CD4-positive, alpha-beta T cell (primary cell): ENCODE measurements around the gene ROM1. TPM values are rescaled to one million over a fixed set of nuclear protein-coding genes. Genes with fewer than 3 reads are reported as not detected.
"Not testable (repeated sequence)": the region's sequence is repeated elsewhere in the genome, so short reads cannot be mapped to it uniquely, and the experiment has no call there.

Experiments
- ATAC-seq: fragments of 200-7000 bp; cut with Tn5 transposase; one replicate; pipeline ENCODE4 v1.10.0; 2022; ENCODE audit warnings: mild to moderate bottlenecking; ENCODE audit not compliant: poor library complexity
- CTCF ChIA-PET: fragments of 350-600 bp; sonication (Branson Sonifier 250); formaldehyde crosslinking; loops from one replicate; lab custom pipeline; 2021; ENCODE audit warnings: antibody characterized with exemption, inconsistent platforms; lab: Charles Lee
- POLR2A ChIA-PET: fragments of 350-600 bp; sonication (Branson Sonifier 250); formaldehyde crosslinking; loops from one replicate; lab custom pipeline; 2021; ENCODE audit warnings: antibody characterized with exemption, inconsistent platforms; lab: Charles Lee
- DNase-seq, 14 experiments: peaks; one replicate each; pipeline ENCODE4 v3.0.0-alpha.2; 2013 to 2020; ENCODE audit warnings: mixed read lengths in 2 of 14
- H3K27ac ChIP-seq, 2 donors: one replicate each; pipeline versions ENCODE4 v1.5.1 to v1.7.0; 2013; ENCODE audit warnings: low read length in 2 of 2, low read depth in 1 of 2, mild to moderate bottlenecking in 1 of 2
- H3K27me3 ChIP-seq, 2 experiments: 1 replicate in 1 of 2; 2 replicates in 1 of 2; pipeline versions ENCODE4 v1.6.1 to v1.7.0; 2013; ENCODE audit warnings: low read length in 2 of 2, control low read depth in 1 of 2, mild to moderate bottlenecking in 1 of 2, moderate library complexity in 1 of 2; ENCODE audit not compliant: insufficient read depth in 2 of 2, control insufficient read depth in 1 of 2
- H3K36me3 ChIP-seq: one replicate; pipeline ENCODE4 v1.6.1; 2013; ENCODE audit warnings: low read length, control low read depth; ENCODE audit not compliant: insufficient read depth
- H3K4me1 ChIP-seq: one replicate; pipeline ENCODE4 v1.6.1; 2013; ENCODE audit warnings: low read length, control low read depth; ENCODE audit not compliant: insufficient read depth
- H3K4me3 ChIP-seq: one replicate; pipeline ENCODE4 v1.5.1; 2013; ENCODE audit warnings: mild to moderate bottlenecking, low read length, moderate library complexity
- H3K9me3 ChIP-seq, 2 experiments: 1 replicate in 1 of 2; 2 replicates in 1 of 2; pipeline versions ENCODE4 v1.6.1 to v1.7.0; 2013; ENCODE audit warnings: low read length in 2 of 2, mild to moderate bottlenecking in 2 of 2, control low read depth in 1 of 2, moderate library complexity in 1 of 2; ENCODE audit not compliant: control insufficient read depth in 1 of 2, insufficient read depth in 1 of 2
- H3K27ac Mint-ChIP-seq: one replicate; pipeline ENCODE4 v1.8.0; 2020; ENCODE audit warnings: mixed read lengths
- H3K27me3 Mint-ChIP-seq: one replicate; pipeline ENCODE4 v1.8.0; 2021; ENCODE audit warnings: mixed read lengths
- H3K36me3 Mint-ChIP-seq: one replicate; pipeline ENCODE4 v1.8.0; 2021; ENCODE audit warnings: low read depth, mixed read lengths
- H3K4me1 Mint-ChIP-seq: one replicate; pipeline ENCODE4 v1.8.0; 2021; ENCODE audit warnings: low read depth, mixed read lengths
- H3K4me3 Mint-ChIP-seq: one replicate; pipeline ENCODE4 v1.8.0; 2020; ENCODE audit warnings: mild to moderate bottlenecking, mixed read lengths
- H3K9me3 Mint-ChIP-seq: one replicate; pipeline ENCODE4 v1.8.0; 2020; ENCODE audit warnings: mixed read lengths
- CTCF ChIP-seq: fragments of 200-600 bp; IDR thresholded peaks from one replicate; pipeline ENCODE4 v1.8.0; 2022; ENCODE audit warnings: antibody characterized with exemption, mild to moderate bottlenecking
- intact Hi-C, 2 experiments: fragments of 100-400 bp; cut with DNase I in 1 of 2; cut with micrococcal nuclease in 1 of 2; formaldehyde crosslinking; loops; one replicate each; pipeline versions ENCODE4 v1.15.1 to v1.9.0; 2023 to 2025; cut with DNase I, micrococcal nuclease
- total RNA-seq, 174 experiments: library from RNA in 2 of 174; stranded (reverse) in 2 of 174; gene quantifications; one replicate each; pipeline ENCODE4 v1.2.3 and lab custom pipeline; 2021 to 2026

Gene ROM1
- total RNA-seq, 2 experiments from 2014 or later = 0.42 to 0.71 TPM

- intact Hi-C loops = no loop called here
- Histone ChIP-seq H3K4me1 (peaks cover 50% of the 10 kb centered on the region), H3K27me3 (no peaks in the 10 kb centered on the region), H3K9me3 (no peaks in the 10 kb centered on the region), H3K27ac (no peak overlapping the region), H3K36me3 (peaks cover 38% of the 10 kb centered on the region), H3K4me3 (no peak overlapping the region)
- TF ChIP-seq CTCF = no peak
- DNase-seq = no peak
- peaks cover 33% of the 10 kb centered on the region for H3K4me1 Mint-ChIP-seq
- no peak overlapping the region for H3K27ac Mint-ChIP-seq
- ATAC-seq = no peak
- H3K9me3 Mint-ChIP-seq = no peaks in the 10 kb centered on the region
- POLR2A ChIA-PET = interaction anchor here (0.6 to 7.0 kb wide), 8 partner anchors 15 to 79 kb away, joined by 3 to 77 read pairs (median 5); partner anchors contain the start of genes C11orf98, CSKMT, EEF1G and HNRNPUL2
- H3K36me3 Mint-ChIP-seq = peaks cover 33% of the 10 kb centered on the region
- H3K27me3 Mint-ChIP-seq = no peaks in the 10 kb centered on the region
- H3K4me3 Mint-ChIP-seq = peak overlapping the region; percentile 11
- CTCF ChIA-PET = interaction anchor here (1.0 kb wide), 1 partner anchor 233 kb away, joined by 3 read pairs; the partner anchor contains the start of gene SLC3A2
These were observed 35.3 kb downstream of the ROM1 start for GRCh38 chr11:62648185-62648966.

- H3K36me3 ChIP-seq = peaks cover 35% of the 10 kb centered on the region
- peak overlapping the region; percentile 7 for H3K4me3 Mint-ChIP-seq
- no peaks in the 10 kb centered on the region for H3K27me3 Mint-ChIP-seq
- H3K27ac ChIP-seq = no peak overlapping the region
- H3K4me3 ChIP-seq = no peak overlapping the region
- H3K27me3 ChIP-seq = no peaks in the 10 kb centered on the region
- intact Hi-C loops = no loop called here
- H3K4me1 Mint-ChIP-seq = peaks cover 36% of the 10 kb centered on the region
- H3K27ac Mint-ChIP-seq = no peak overlapping the region
- DNase-seq (no peak), ATAC-seq (no peak)
- CTCF ChIA-PET = interaction anchor here (1.0 kb wide), 1 partner anchor 232 kb away, joined by 3 read pairs; the partner anchor contains the start of gene SLC3A2
- TF ChIP-seq CTCF = no peak
- H3K36me3 Mint-ChIP-seq = peaks cover 36% of the 10 kb centered on the region
- POLR2A ChIA-PET = interaction anchor here (0.8 to 7.0 kb wide), 6 partner anchors 14 to 192 kb away, joined by 3 to 77 read pairs (median 5); partner anchors contain the start of genes C11orf98, CSKMT, ROM1 and TUT1
- H3K9me3 Mint-ChIP-seq = no peaks in the 10 kb centered on the region
- H3K9me3 ChIP-seq = no peaks in the 10 kb centered on the region
- H3K4me1 ChIP-seq = peaks cover 54% of the 10 kb centered on the region
These were observed 35.9 kb downstream of the ROM1 start for GRCh38 chr11:62648967-62649364.

- Mint-ChIP-seq H3K27me3 (no peaks in the 10 kb centered on the region), H3K27ac (no peak overlapping the region), H3K36me3 (peaks cover 36% of the 10 kb centered on the region), H3K4me1 (peaks cover 36% of the 10 kb centered on the region), H3K9me3 (no peaks in the 10 kb centered on the region), H3K4me3 (peak overlapping the region; percentile 7)
- Histone ChIP-seq H3K27me3 (no peaks in the 10 kb centered on the region), H3K36me3 (peaks cover 32% of the 10 kb centered on the region), H3K4me3 (no peak overlapping the region), H3K4me1 (peaks cover 51% of the 10 kb centered on the region), H3K27ac (no peak overlapping the region), H3K9me3 (no peaks in the 10 kb centered on the region)
- ATAC-seq = no peak
- CTCF ChIA-PET = no interaction called here
- no peak for DNase-seq
- intact Hi-C loops = no loop called here
- POLR2A ChIA-PET = interaction anchor here (0.9 to 7.0 kb wide), 4 partner anchors 16 to 192 kb away, joined by 4 to 77 read pairs (median 6); partner anchors contain the start of genes C11orf98, CSKMT and TUT1
- TF ChIP-seq CTCF = no peak
These were observed 36.4 kb downstream of the ROM1 start for GRCh38 chr11:62649486-62649885.

GRCh38 chr11:62650283-62650682 is 37.2 kb downstream of the ROM1 start:
- ChIA-PET POLR2A (interaction anchor here (1.7 to 7.0 kb wide), 2 partner anchors 15 to 191 kb away, joined by 5 to 77 read pairs; partner anchors contain the start of genes C11orf98 and CSKMT), CTCF (interaction anchor here (0.6 kb wide), 1 partner anchor 57 kb away, joined by 4 read pairs; no protein-coding TSS in a partner anchor)
- Mint-ChIP-seq H3K36me3 (peaks cover 36% of the 10 kb centered on the region), H3K4me1 (peaks cover 30% of the 10 kb centered on the region)
- not testable (repeated sequence) for H3K27me3 ChIP-seq, H3K27ac Mint-ChIP-seq, ATAC-seq, H3K27me3 Mint-ChIP-seq, H3K27ac ChIP-seq, H3K4me3 Mint-ChIP-seq, H3K4me3 ChIP-seq, H3K9me3 ChIP-seq, DNase-seq, H3K9me3 Mint-ChIP-seq
- H3K4me1 ChIP-seq = peaks cover 44% of the 10 kb centered on the region
- intact Hi-C loops = loop anchor here in 1 of 2 experiments (5.0 kb wide), 2 partner anchors 38 to 58 kb away; partner anchors contain the start of genes EML3, ROM1 and TUT1
- H3K36me3 ChIP-seq = peaks cover 26% of the 10 kb centered on the region
